Stimulated activated CD8-positive, alpha-beta memory T cell treated with anti-CD3 and anti-CD28 coated beads, Interleukin-15, amount 100 ng/mL, for 24 hours (primary cell): ENCODE data around the gene CPNE2.

Experiments
- DNase-seq: peaks from one replicate; pipeline ENCODE4 v3.0.0-alpha.2; 2020; ENCODE audit warnings: low read depth

Gene CPNE2

DNA sequence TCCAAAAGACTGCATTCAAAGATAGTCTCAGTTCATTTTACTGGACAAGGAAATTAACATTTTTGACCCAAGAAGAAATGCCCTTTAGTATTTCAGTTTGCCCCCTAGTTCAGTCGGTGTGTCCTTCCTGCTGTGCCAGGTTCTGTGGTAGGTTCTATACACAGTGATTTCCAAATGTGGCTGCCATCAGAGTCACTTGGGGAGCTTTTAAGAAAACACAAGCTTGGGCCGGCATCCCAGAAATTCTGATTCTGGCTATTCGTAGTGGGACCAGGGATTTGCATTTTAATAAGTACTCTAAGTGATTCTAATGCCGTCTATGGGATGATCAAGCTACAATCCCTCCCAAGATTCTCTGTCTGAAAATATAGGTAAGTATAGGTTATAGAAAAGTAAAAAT is 103.9 kb downstream of the CPNE2 start:
- no peak for DNase-seq

DNA sequence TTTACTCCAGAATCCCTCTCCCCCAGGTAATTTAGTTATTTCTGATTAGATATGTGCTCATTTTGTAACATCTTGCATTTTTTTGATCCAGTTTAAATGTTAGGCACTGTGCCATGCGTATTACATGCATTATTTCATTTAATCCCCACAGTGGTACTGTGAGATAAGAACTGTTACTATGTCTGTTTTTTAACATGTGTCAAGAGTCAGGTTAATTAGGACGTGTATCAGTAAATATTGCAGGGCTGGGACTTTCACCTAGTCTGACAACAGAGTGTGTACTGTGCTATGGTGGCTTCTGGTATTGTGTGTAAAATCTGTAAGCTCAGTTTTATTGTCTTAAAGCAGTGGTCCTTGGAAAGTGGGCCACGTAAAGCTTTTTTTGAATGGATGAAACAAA is 104.4 kb downstream of the CPNE2 start:
- no peak for DNase-seq
